Esophagus muscularis mucosa (tissue), 4 donors: Measurements from ENCODE around the gene CMBL. TPM values are rescaled to one million over a fixed set of nuclear protein-coding genes. Genes with fewer than 3 reads are reported as not detected.
"Not testable (repeated sequence)": the region's sequence is repeated elsewhere in the genome, so short reads cannot be mapped to it uniquely, and the experiment has no call there.

ENCODE experiments used
- DNase-seq: peaks from one replicate; pipeline ENCODE4 v3.0.0-alpha.2; 2017; ENCODE audit errors: extremely low spot score
- H3K27ac ChIP-seq, 4 donors: fragments of 200-600 bp; sonication (generic); replicated peaks in 1 of 4; 1 replicate in 3 of 4; 2 replicates in 1 of 4; pipeline ENCODE4 v1.5.1; 2016 to 2019; ENCODE audit warnings: mild to moderate bottlenecking in 1 of 4
- H3K27me3 ChIP-seq, 4 donors: fragments of 200-600 bp; sonication (generic); one replicate each; pipeline versions ENCODE4 v1.5.1 to v1.6.0; 2016 to 2019
- H3K36me3 ChIP-seq, 4 donors: fragments of 200-600 bp; sonication (generic); one replicate each; pipeline ENCODE4 v1.5.1; 2016 to 2019
- H3K4me1 ChIP-seq, 4 donors: fragments of 200-600 bp; sonication (generic); one replicate each; pipeline ENCODE4 v1.5.1; 2016 to 2019
- H3K4me3 ChIP-seq, 4 donors: fragments of 200-600 bp; sonication (generic); 1 replicate in 2 of 4; 2 replicates in 2 of 4; pipeline ENCODE4 v1.5.1; 2016 to 2019; ENCODE audit warnings: mild to moderate bottlenecking in 4 of 4, moderate library complexity in 1 of 4
- H3K9me3 ChIP-seq, 4 donors: fragments of 200-600 bp; sonication (generic); 1 replicate in 3 of 4; 2 replicates in 1 of 4; pipeline ENCODE4 v1.5.1; 2016 to 2019
- CTCF ChIP-seq, 3 experiments: fragments of 200-600 bp in 2 of 3; fragments of 450-650 bp in 1 of 3; sonication (generic) in 2 of 3; IDR thresholded peaks; one replicate each; pipeline ENCODE4 v1.5.1; 2017 to 2019; ENCODE audit warnings: antibody characterized with exemption in 3 of 3, mild to moderate bottlenecking in 2 of 3, moderate library complexity in 1 of 3
- EP300 ChIP-seq: sonication (generic); formaldehyde crosslinking; IDR thresholded peaks from one replicate; pipeline ENCODE4 v1.6.1; 2017; ENCODE audit warnings: antibody characterized with exemption
- POLR2A ChIP-seq: fragments of 450-650 bp; IDR thresholded peaks from one replicate; pipeline ENCODE4 v1.6.1; 2017; ENCODE audit warnings: antibody characterized with exemption, moderate library complexity, mild to moderate bottlenecking, low read depth
- POLR2AphosphoS5 ChIP-seq, 2 donors: sonication (generic); formaldehyde crosslinking; IDR thresholded peaks; one replicate each; pipeline ENCODE4 v1.6.1; 2017; ENCODE audit warnings: antibody characterized with exemption in 2 of 2
- WGBS: methylation state at CpG from one replicate; pipeline ENCODE4 v1.1.5; 2018; 5-methylcytosine and 5-hydroxymethylcytosine counted together
- intact Hi-C: fragments of 100-400 bp; cut with DNase I; formaldehyde crosslinking; loops from one replicate; pipeline ENCODE4 v1.15.1; 2023
- total RNA-seq, 4 donors: library from RNA; depleted of rRNA; stranded (reverse); fragments of >200 nt; gene quantifications; one replicate each; pipeline versions ENCODE4 v1.1.0 to v1.2.1, GENCODE V29; 2016

CMBL gene
- total RNA-seq, 4 donors from 2014 or later, result 3.8 to 7.8 (median 5.1) TPM

GRCh38 chr5:10289353-10289752 lies 18.3 kb downstream of the CMBL start:
- no peak for DNase-seq
- Histone ChIP-seq H3K9me3 (no peaks in the 10 kb centered on the region), H3K4me3 (no peak overlapping the region), H3K27me3 (no peaks in the 10 kb centered on the region), H3K27ac (no peak overlapping the region), H3K36me3 (peaks cover 0 to 39% (median 9%) of the 10 kb centered on the region in 4 donors), H3K4me1 (no peaks in the 10 kb centered on the region)
- intact Hi-C loops, result loop anchor here (5.0 kb wide), 1 partner anchor 63 kb away; the partner anchor contains the start of gene MARCHF6
- 81% methylated on average over 6 of the region's 6 CpGs for WGBS
- no peak for TF ChIP-seq EP300
- no peak for TF ChIP-seq CTCF (IDR thresholded peaks at IDR 0.05)
- TF ChIP-seq POLR2AphosphoS5 (IDR thresholded peaks at IDR 0.05), result no peak
- TF ChIP-seq POLR2A, result no peak

- 81% methylated on average over 12 of the region's 13 CpGs for WGBS
- Histone ChIP-seq H3K9me3 (no peaks in the 10 kb centered on the region), H3K36me3 (peaks cover 0 to 39% (median 9%) of the 10 kb centered on the region in 4 donors), H3K27me3 (no peaks in the 10 kb centered on the region), H3K4me3 (no peak overlapping the region), H3K27ac (no peak overlapping the region), H3K4me1 (peaks cover 0 to 6% (median 1%) of the 10 kb centered on the region in 4 donors)
- no peak for DNase-seq
- TF ChIP-seq POLR2AphosphoS5 (IDR thresholded peaks at IDR 0.05), result no peak
- TF ChIP-seq POLR2A, result no peak
- TF ChIP-seq EP300, result no peak
- TF ChIP-seq CTCF (IDR thresholded peaks at IDR 0.05), result no peak
- intact Hi-C loops, result loop anchor here (5.0 kb wide), 1 partner anchor 64 kb away; the partner anchor contains the start of gene MARCHF6
These were observed 19.0 kb downstream of the CMBL start for GRCh38 chr5:10288592-10289219.

GRCh38 chr5:10286862-10287227 lies 20.9 kb downstream of the CMBL start:
- DNase-seq, result no peak
- Histone ChIP-seq H3K27me3 (no peaks in the 10 kb centered on the region), H3K27ac (no peak overlapping the region), H3K4me3 (no peak overlapping the region), H3K4me1 (peaks cover 0 to 6% (median 1%) of the 10 kb centered on the region in 4 donors), H3K36me3 (peaks cover 0 to 39% (median 9%) of the 10 kb centered on the region in 4 donors), H3K9me3 (no peaks in the 10 kb centered on the region)
- intact Hi-C loops, result loop anchor here (5.0 kb wide), 1 partner anchor 65 kb away; the partner anchor contains the start of gene MARCHF6
- no peak for TF ChIP-seq CTCF (IDR thresholded peaks at IDR 0.05)
- TF ChIP-seq POLR2A, result no peak
- no peak for TF ChIP-seq POLR2AphosphoS5 (IDR thresholded peaks at IDR 0.05)
- no peak for TF ChIP-seq EP300
- 86% methylated on average over 7 of the region's 7 CpGs for WGBS

GRCh38 chr5:10286162-10286861 lies 21.4 kb downstream of the CMBL start:
- WGBS, result 87% methylated on average over 6 of the region's 6 CpGs
- intact Hi-C loops, result loop anchor here (5.0 kb wide), 1 partner anchor 66 kb away; the partner anchor contains the start of gene MARCHF6
- no peak for DNase-seq
- Histone ChIP-seq H3K9me3 (no peaks in the 10 kb centered on the region), H3K4me3 (no peak overlapping the region), H3K4me1 (peaks cover 0 to 6% (median 1%) of the 10 kb centered on the region in 4 donors), H3K27ac (no peak overlapping the region), H3K36me3 (peaks cover 0 to 39% (median 9%) of the 10 kb centered on the region in 4 donors), H3K27me3 (no peaks in the 10 kb centered on the region)
- TF ChIP-seq EP300, result no peak
- no peak for TF ChIP-seq CTCF (IDR thresholded peaks at IDR 0.05)
- TF ChIP-seq POLR2A, result no peak
- no peak for TF ChIP-seq POLR2AphosphoS5 (IDR thresholded peaks at IDR 0.05)

- not testable (repeated sequence) for H3K4me1 ChIP-seq, H3K4me3 ChIP-seq, H3K27ac ChIP-seq, H3K27me3 ChIP-seq, H3K9me3 ChIP-seq, DNase-seq
- H3K36me3 ChIP-seq, result peaks cover 0 to 43% (median 9%) of the 10 kb centered on the region in 4 donors
- intact Hi-C loops, result loop anchor here (5.0 kb wide), 1 partner anchor 67 kb away; the partner anchor contains the start of gene MARCHF6
- 95% methylated on average over 8 of the region's 8 CpGs for WGBS
These were observed 22.3 kb downstream of the CMBL start for GRCh38 chr5:10285362-10285761.
